GM12878 (cell line): ENCODE data around the gene RABEP1. TPM values are rescaled to one million over a fixed set of nuclear protein-coding genes. Genes with fewer than 3 reads are reported as not detected.

Experiments
- ATAC-seq: fragments of 200-7000 bp; cut with Tn5 transposase; 3 replicates; pipeline ENCODE4 v1.9.1; 2020; ENCODE audit warnings: mild to moderate bottlenecking, moderate library complexity
- BruUV-seq: library from RNA; stranded (reverse); fragments of 400-500 nt; replicated peaks from 2 replicates; lab custom pipeline; 2021; lab: Mats Ljungman, UMichigan
- CTCF ChIA-PET: fragments of 300-600 bp; sonication (Branson Sonifier 250); formaldehyde crosslinking; extraction: SDS; loops from one replicate; lab custom pipeline; 2021; ENCODE audit warnings: inconsistent platforms; lab: Yijun Ruan, JAX
- POLR2A ChIA-PET: fragments of 350-600 bp; formaldehyde crosslinking; extraction: SDS; loops from one replicate; lab custom pipeline; 2021; ENCODE audit warnings: inconsistent platforms; lab: Charles Lee
- RAD21 ChIA-PET: fragments of 300-600 bp; sonication (Branson Sonifier 250); formaldehyde crosslinking; loops from one replicate; lab custom pipeline; 2023; ENCODE audit warnings: antibody characterized with exemption; ENCODE audit not compliant: unreplicated experiment; lab: Charles Lee
- SMC1A ChIA-PET: fragments of 300-600 bp; sonication (Branson Sonifier 250); formaldehyde crosslinking; loops from one replicate; lab custom pipeline; 2023; ENCODE audit not compliant: unreplicated experiment, uncharacterized antibody; lab: Charles Lee
- DNase-seq: peaks from one replicate; pipeline ENCODE4 v3.0.0-alpha.2; 2011; ENCODE audit warnings: low read depth, low spot score
- FAIRE-seq: peaks from 3 replicates; lab custom pipeline; 2011; peaks lifted over from hg19 to GRCh38; lab: Jason Lieb, UNC
- H2AFZ ChIP-seq: 2 replicates; pipeline ENCODE4 v1.6.0; 2011; ENCODE audit warnings: low read depth, low read length, control low read depth; ENCODE audit not compliant: control insufficient read depth
- H3K27ac ChIP-seq: 2 replicates; pipeline ENCODE4 v1.5.1; 2011; ENCODE audit warnings: control low read depth; ENCODE audit not compliant: control insufficient read depth, insufficient read depth
- H3K27me3 ChIP-seq, 2 experiments: replicated peaks in 1 of 2; 2 replicates each; pipeline versions ENCODE4 v1.6.0 to v1.6.1; 2011; ENCODE audit warnings: low read length in 1 of 2; ENCODE audit not compliant: control insufficient read depth in 2 of 2, insufficient read depth in 2 of 2
- H3K36me3 ChIP-seq, 2 experiments: 2 replicates each; pipeline ENCODE4 v1.5.1; 2011; ENCODE audit warnings: low read length in 1 of 2; ENCODE audit not compliant: control insufficient read depth in 2 of 2, insufficient read depth in 2 of 2
- H3K4me1 ChIP-seq: 2 replicates; pipeline ENCODE4 v1.6.1; 2011; ENCODE audit warnings: mild to moderate bottlenecking, low read length, moderate library complexity, mixed read lengths; ENCODE audit not compliant: control insufficient read depth, insufficient read depth
- H3K4me2 ChIP-seq: 2 replicates; pipeline ENCODE4 v1.6.0; 2011; ENCODE audit warnings: control low read depth; ENCODE audit not compliant: control insufficient read depth, insufficient read depth
- H3K4me3 ChIP-seq: fragments of 200-600 bp; sonication (generic); 2 replicates; pipeline ENCODE4 v1.5.1; 2016
- H3K79me2 ChIP-seq: 2 replicates; pipeline ENCODE4 v1.6.0; 2011; ENCODE audit warnings: low read length; ENCODE audit not compliant: control insufficient read depth, insufficient read depth
- H3K9ac ChIP-seq: 2 replicates; pipeline ENCODE4 v1.8.0; 2011; ENCODE audit warnings: low read length, control low read depth, mixed read lengths; ENCODE audit not compliant: control insufficient read depth, insufficient read depth
- H3K9me3 ChIP-seq: replicated peaks from 3 replicates; pipeline ENCODE4 v1.5.1; 2011; ENCODE audit warnings: mild to moderate bottlenecking, low read length; ENCODE audit not compliant: control insufficient read depth, insufficient read depth
- H4K20me1 ChIP-seq: 2 replicates; pipeline ENCODE4 v1.6.0; 2011; ENCODE audit not compliant: control insufficient read depth, insufficient read depth
- ATF7 ChIP-seq: fragments of 450-650 bp; IDR thresholded peaks from 2 replicates; pipeline ENCODE4 v1.6.1; 2016; ENCODE audit warnings: low read depth, mild to moderate bottlenecking
- BACH1 ChIP-seq: fragments of 450-650 bp; IDR thresholded peaks from 2 replicates; pipeline ENCODE4 v1.6.1; 2017; ENCODE audit warnings: mild to moderate bottlenecking, borderline replicate concordance
- CBFB ChIP-seq: IDR thresholded peaks from 2 replicates; pipeline ENCODE4 v1.6.1; 2016; ENCODE audit warnings: antibody characterized with exemption, low read depth
- CBX3 ChIP-seq: fragments of 200-600 bp; sonication (generic); IDR thresholded peaks from 2 replicates; pipeline ENCODE4 v1.6.1; 2016; ENCODE audit warnings: low read depth, borderline replicate concordance
- CEBPB ChIP-seq, 2 experiments: fragments of 150-350 bp in 1 of 2; IDR thresholded peaks; 2 replicates each; pipeline ENCODE4 v1.6.1; 2012 to 2014; ENCODE audit warnings: low read depth in 2 of 2, low read length in 2 of 2, borderline replicate concordance in 1 of 2, inconsistent platforms in 1 of 2
- CHD1 ChIP-seq: IDR thresholded peaks from 2 replicates; pipeline ENCODE4 v1.6.1; 2012; ENCODE audit warnings: low read depth, low read length, improper control_type of control experiment
- DPF2 ChIP-seq: fragments of 450-650 bp; IDR thresholded peaks from 2 replicates; pipeline ENCODE4 v1.6.1; 2017; ENCODE audit warnings: mild to moderate bottlenecking
- EGR1 ChIP-seq, 2 experiments: IDR thresholded peaks; 1 replicate in 1 of 2; 2 replicates in 1 of 2; pipeline ENCODE4 v1.6.1; 2011 to 2012; ENCODE audit warnings: low read depth in 2 of 2, low read length in 2 of 2, borderline replicate concordance in 1 of 2, mild to moderate bottlenecking in 1 of 2, moderate library complexity in 1 of 2
- ETV6 ChIP-seq, 2 experiments: fragments of 450-650 bp in 1 of 2; IDR thresholded peaks in 1 of 2; conservative IDR thresholded peaks in 1 of 2; 2 replicates each; pipeline ENCODE4 v1.6.1; 2014; ENCODE audit warnings: antibody characterized with exemption in 1 of 2, borderline replicate concordance in 1 of 2, low read depth in 1 of 2, mild to moderate bottlenecking in 1 of 2, moderate library complexity in 1 of 2
- GATAD2B ChIP-seq: fragments of 450-650 bp; conservative IDR thresholded peaks from 2 replicates; pipeline ENCODE4 v1.6.1; 2017; ENCODE audit warnings: low read depth, mild to moderate bottlenecking, moderate library complexity
- IKZF2 ChIP-seq, 2 experiments: fragments of 450-650 bp; IDR thresholded peaks; 2 replicates each; pipeline ENCODE4 v1.6.1; 2017; ENCODE audit warnings: mild to moderate bottlenecking in 2 of 2, moderate library complexity in 2 of 2
- MXI1 ChIP-seq: fragments of 150-350 bp; IDR thresholded peaks from 2 replicates; pipeline ENCODE4 v1.6.1; 2011; ENCODE audit warnings: low read depth, mild to moderate bottlenecking, inconsistent platforms, low read length, improper control_type of control experiment
- SMAD1 ChIP-seq: fragments of 450-650 bp; IDR thresholded peaks from 2 replicates; pipeline ENCODE4 v1.6.1; 2018; ENCODE audit warnings: mild to moderate bottlenecking, low read depth; ENCODE audit not compliant: partially characterized antibody
- SMARCA5 ChIP-seq: fragments of 450-650 bp; IDR thresholded peaks from 2 replicates; pipeline ENCODE4 v1.6.1; 2017; ENCODE audit warnings: mild to moderate bottlenecking
- SRF ChIP-seq, 2 experiments: IDR thresholded peaks; 2 replicates each; pipeline ENCODE4 v1.6.1; 2011; ENCODE audit warnings: low read depth in 2 of 2, low read length in 2 of 2, mild to moderate bottlenecking in 1 of 2, moderate library complexity in 1 of 2
- ZBTB33 ChIP-seq: fragments of 450-650 bp; IDR thresholded peaks from 2 replicates; pipeline ENCODE4 v1.6.1; 2017; ENCODE audit warnings: mild to moderate bottlenecking
- ZBTB40 ChIP-seq: fragments of 450-650 bp; IDR thresholded peaks from 2 replicates; pipeline ENCODE4 v1.6.1; 2016; ENCODE audit warnings: mild to moderate bottlenecking, moderate library complexity, borderline replicate concordance
- WGBS: methylation state at CpG from one replicate; pipeline ENCODE4 v1.1.6; 2016; ENCODE audit warnings: low lambda C conversion rate; ENCODE audit not compliant: insufficient replicate concordance, insufficient coverage; ENCODE audit errors: missing lambda C conversion rate; 5-methylcytosine and 5-hydroxymethylcytosine counted together
- in situ Hi-C: fragments of 300-500 bp; cut with MboI; formaldehyde crosslinking; loops from 9 replicates; pipeline ENCODE4 v1.14.3; 2018; ENCODE audit warnings: mixed read lengths
- intact Hi-C: fragments of 100-400 bp; cut with micrococcal nuclease; formaldehyde crosslinking; loops from one replicate; pipeline ENCODE4 v1.14.2; 2022; ENCODE audit not compliant: unreplicated experiment
- polyA plus RNA-seq, 11 experiments: library from polyadenylated mRNA; depleted of rRNA in 4 of 11; unstranded in 6 of 11; stranded (reverse) in 5 of 11; fragments of >200 nt; fragmentation: Nextera tagmentation in 4 of 11; fragmentation: Illumina TruSeq in 1 of 11; extraction: Ambion mirVana in 4 of 11; extraction: Trizol in 1 of 11; gene quantifications; 1 replicate in 1 of 11; 2 replicates in 10 of 11; pipeline versions ENCODE4 v1.2.1 to v1.2.3, GENCODE V29; 2011 to 2016; ENCODE audit warnings: inconsistent platforms in 2 of 11, missing spikeins in 2 of 11, low read depth in 1 of 11
- total RNA-seq, 4 experiments: library from RNA; depleted of rRNA in 3 of 4; stranded (reverse); fragments of >200 nt in 3 of 4; fragmentation: Illumina TruSeq in 1 of 4; extraction: Trizol in 1 of 4; gene quantifications; 2 replicates each; pipeline versions ENCODE4 v1.2.1 to v1.2.3, GENCODE V29; 2013 to 2021

The RABEP1 gene
- total and polyA plus RNA-seq, 10 of the 15 experiments (the other 5 are each of a cell fraction or from before 2014, with no cell fraction given), result 13.4 to 71.4 (median 59.8) TPM

- H3K4me1 ChIP-seq, result peaks cover 15% of the 10 kb centered on the region
- peak within 1 kb of the TSS; percentile 100 for H3K9ac ChIP-seq
- BruUV-seq, result TSS peak; percentile 59
- H4K20me1 ChIP-seq, result no peaks in the 10 kb centered on the region
- peak; percentile 78 for ATAC-seq
- H3K4me2 ChIP-seq, result peak within 1 kb of the TSS; percentile 61
- peak within 1 kb of the TSS; percentile 100 for H2AFZ ChIP-seq
- no peak for DNase-seq
- in situ Hi-C loops, result no loop called here
- RAD21 ChIA-PET, result interaction anchor here (0.7 to 3.7 kb wide), 6 partner anchors 11 to 222 kb away, joined by 3 to 15 read pairs (median 4); partner anchors contain the start of gene C1QBP
- SMC1A ChIA-PET, result interaction anchor here (0.8 to 1.2 kb wide), 2 partner anchors 46 to 48 kb away, joined by 3 to 5 read pairs; no protein-coding TSS in a partner anchor
- 2% methylated on average over 41 of the region's 41 CpGs for WGBS
- H3K36me3 ChIP-seq, result peaks cover 0 to 31% of the 10 kb centered on the region in 2 experiments; a peak in 2 of 4 replicates
- H3K27ac ChIP-seq, result peak within 1 kb of the TSS; percentile 100
- CTCF ChIA-PET, result interaction anchor here (1.0 to 3.5 kb wide), 2 partner anchors 9 to 19 kb away, joined by 3 to 23 read pairs; partner anchors contain the start of gene C1QBP
- H3K4me3 ChIP-seq, result peak within 1 kb of the TSS; percentile 87
- intact Hi-C loops, result no loop called here
- FAIRE-seq, result peak; percentile 99
- H3K79me2 ChIP-seq, result peaks cover 67% of the 10 kb centered on the region
- POLR2A ChIA-PET, result interaction anchor here (0.6 to 2.0 kb wide), 14 partner anchors 9 to 453 kb away, joined by 3 to 13 read pairs (median 4); partner anchors contain the start of genes C1QBP, DERL2 and MIS12
- no peaks in the 10 kb centered on the region for H3K27me3 ChIP-seq
- H3K9me3 ChIP-seq, result no peaks in the 10 kb centered on the region
- TF ChIP-seq IKZF2 (IDR thresholded peaks at IDR 0.05) (peak; percentile 59 to 62; a peak in 2 of 4 replicates), ZBTB33 (no peak), CBFB (peak; percentile 90; the same call in 1 of the 2 replicates), ZBTB40 (peak; percentile 62; the same call in 1 of the 2 replicates), MXI1 (peak; percentile 99), SMARCA5 (no peak), SRF (IDR thresholded peaks at IDR 0.05; ENCODE audit: low read depth in 2 of 2, low read length in 2 of 2) (no peak), CHD1 (no peak), CBX3 (no peak), CEBPB (IDR thresholded peaks at IDR 0.05; ENCODE audit: borderline replicate concordance in 1 of 2, low read depth in 2 of 2, low read length in 2 of 2) (no peak), ETV6 (conservative IDR thresholded peaks at IDR 0.05 in 1 of 2, IDR thresholded peaks at IDR 0.05 in 1 of 2; ENCODE audit: borderline replicate concordance in 1 of 2, low read depth in 1 of 2) (no peak), GATAD2B (no peak), BACH1 (0 out of 2 replicates have a peak, but pooled peaks have one; percentile 42), SMAD1 (no peak), DPF2 (peak; percentile 26; the same call in 1 of the 2 replicates), EGR1 (IDR thresholded peaks at IDR 0.05; ENCODE audit: borderline replicate concordance in 1 of 2, low read depth in 2 of 2, low read length in 2 of 2) (no peak), ATF7 (peak; percentile 46; the same call in 1 of the 2 replicates)
These were observed 138.0 kb downstream of the RABEP1 start, which contains the start of gene RPAIN for GRCh38 chr17:5419959-5420653. Gene RPAIN, plus strand, starts transcription at chr17:5420182. Its CDS starts 29 bp downstream, at chr17:5420211.
